ENCODE measurements around the gene PRR5.

PRR5 gene

DNA sequence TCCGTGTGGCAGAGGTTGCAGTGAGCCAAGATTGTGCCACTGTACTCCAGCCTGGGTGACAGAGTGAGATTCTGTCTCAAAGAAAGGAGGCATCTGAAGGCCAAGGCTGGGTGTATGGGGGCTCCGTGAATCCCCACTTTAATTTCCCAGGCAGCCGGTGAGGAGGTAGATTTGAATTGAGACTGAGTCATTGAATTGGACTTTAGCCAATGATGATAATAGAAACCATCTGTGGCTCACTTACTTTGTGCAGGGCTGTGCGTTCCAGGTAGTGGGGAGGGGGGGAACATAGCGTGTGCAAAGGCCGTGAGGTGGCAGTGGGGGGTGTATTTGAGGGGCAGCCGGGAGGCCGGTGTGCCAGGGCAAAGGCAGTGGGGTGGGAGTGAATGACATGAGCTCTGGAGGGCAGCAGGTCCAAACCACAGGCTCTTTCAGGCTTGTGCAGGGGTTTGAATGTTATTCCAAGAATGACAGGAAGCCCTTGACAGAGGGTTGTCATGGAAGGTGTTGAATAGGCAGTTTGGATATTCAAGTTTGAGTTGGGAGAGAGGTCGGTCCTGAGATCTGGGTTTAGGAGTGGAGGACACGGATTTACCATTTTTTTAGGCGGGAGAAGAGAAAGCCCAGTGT, 56.5 kb downstream of the PRR5 start:
- no peak for DNase-seq (ENCODE audit: low spot score)

DNA sequence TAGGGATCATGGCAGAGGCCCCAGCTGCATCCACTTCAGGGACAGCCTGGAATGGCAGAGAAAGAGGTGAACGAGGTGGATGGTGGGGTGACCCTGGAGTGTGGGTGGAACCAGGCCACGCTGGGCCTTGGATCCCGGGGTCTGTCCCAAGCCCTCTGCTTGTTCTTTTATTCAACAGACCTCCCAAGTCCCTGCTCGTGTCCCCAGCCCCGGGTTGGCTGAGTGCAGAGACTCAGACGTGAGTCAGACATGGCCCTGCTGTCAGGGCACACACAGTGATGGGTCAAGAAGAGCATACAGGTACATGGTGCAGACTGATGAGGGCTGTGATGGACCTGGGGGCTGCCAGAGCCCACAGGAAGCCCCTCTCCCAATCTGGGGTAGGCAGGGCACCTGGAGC, 57.0 kb downstream of the PRR5 start:
- DNase-seq (ENCODE audit: low spot score), result no peak

DNA sequence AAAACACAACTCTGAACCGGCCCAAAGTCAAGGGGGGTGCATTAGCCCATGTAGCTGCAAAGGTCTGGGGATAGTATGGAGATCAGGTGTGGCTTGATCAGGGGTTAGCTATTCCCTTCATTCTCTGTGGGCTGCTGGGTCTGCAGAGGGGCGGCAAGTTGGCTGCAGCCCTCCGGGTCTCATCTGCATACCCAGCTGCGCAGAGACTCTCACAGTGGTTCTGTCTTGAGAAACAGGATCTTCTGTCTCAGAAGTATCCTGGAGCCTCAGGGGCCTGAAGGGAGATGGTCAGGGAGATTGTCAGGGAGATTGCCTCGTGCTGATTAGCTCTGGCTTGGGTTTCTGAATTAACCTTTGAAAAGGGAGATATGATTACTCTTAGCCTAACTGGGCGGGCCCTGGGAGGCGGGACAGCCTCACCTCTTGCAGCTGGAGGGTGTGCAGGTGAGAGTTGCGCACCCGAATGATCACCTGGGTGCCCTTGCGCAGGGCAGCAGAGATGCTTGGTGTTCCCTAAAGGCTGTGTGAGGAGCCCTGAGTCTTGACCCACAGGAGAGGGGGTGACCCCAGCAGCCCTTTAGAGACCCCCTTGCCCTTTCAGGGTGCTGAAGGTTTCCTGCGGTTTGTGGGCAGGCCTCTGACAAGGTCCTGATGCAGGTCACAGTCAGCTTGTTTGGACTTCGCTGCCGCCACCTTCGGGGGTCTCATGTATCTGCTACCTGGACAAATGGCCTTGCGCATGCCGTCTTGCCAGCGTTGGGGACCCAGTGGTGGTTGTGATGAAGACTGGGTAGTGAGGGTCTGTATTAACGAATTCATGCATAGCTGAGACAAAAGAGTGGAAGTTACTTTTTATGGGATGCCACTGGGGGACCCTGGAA, 57.7 kb downstream of the PRR5 start:
- DNase-seq (ENCODE audit: low spot score), result no peak

DNA sequence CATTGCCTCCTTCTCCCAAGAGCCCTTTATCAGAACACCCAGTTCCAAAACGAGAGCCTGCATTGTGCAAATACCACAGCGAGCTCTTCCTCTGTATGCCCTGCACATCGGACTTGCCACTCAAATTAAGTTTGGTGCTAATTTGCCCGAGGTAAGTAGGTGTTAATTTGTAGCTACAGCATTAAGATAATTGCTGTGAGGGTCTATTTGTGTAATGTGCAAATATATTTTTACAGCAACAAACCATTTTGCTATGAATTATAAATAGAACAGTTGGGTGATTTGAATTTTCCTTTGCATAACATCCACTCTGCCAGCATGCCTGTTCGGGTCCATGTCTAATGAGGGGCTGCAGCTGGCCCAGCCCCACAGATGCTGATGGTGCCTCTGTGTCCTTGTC, 58.5 kb downstream of the PRR5 start:
- no peak for DNase-seq (ENCODE audit: low spot score)

DNA sequence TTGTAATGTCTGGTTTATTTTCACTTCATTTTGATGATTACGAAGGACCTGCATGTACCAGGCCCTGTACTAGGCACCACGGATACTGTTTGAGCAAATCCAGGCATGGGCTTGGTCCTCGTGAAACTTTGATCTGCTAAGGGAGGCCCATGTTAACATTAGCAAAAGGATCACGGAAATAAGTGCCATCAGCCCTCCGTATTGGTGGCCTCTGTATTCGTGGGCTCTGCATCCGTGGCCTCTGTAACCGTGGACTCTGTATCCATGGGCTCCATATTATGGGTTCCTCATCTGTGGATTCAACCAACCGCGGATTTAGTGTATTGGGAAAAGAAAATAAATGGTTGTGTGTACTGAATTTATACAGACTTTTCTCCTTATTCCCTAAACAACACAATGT, 59.0 kb downstream of the PRR5 start:
- no peak for DNase-seq (ENCODE audit: low spot score)

DNA sequence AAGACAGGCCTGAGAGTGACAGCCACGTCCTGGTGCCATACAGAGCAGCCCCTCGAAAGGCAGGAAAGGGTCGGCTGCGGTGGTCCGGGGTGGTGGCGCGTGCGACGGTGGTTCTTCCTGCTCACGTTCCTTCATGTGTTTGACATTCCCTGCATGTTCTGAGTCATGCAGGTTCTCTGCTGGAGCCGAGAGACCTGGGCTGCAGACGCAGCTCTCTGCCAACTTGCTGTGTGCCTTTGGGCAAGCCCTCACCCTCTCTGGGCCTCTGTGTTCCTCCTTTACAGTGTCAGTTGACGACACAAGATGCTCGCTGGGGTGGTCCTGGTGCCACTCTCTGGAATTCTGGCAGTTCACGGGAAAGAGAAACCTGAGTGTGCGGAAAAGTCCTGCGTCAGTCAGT, 62.4 kb downstream of the PRR5 start:
- no peak for DNase-seq (ENCODE audit: low spot score)

DNA sequence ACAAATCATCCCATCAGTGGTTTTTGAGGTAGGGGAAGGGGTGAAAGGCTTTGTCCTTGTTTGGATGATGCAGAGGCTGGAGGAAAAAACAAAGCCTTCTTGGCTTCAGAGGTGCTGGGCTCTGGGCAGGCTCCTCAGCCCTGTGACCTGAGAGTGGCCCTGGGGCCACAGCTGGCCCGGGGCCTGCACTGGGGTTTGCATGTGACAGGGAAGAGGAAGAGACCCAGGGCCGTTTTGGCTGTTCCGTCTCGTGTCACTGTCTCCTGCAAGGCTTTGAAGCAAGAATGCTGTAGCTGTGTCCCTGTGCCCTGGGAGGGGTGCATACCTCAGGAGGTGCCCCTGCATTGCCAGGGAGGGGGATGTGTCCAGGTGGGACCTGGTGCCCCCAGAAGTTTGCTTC, 63.0 kb downstream of the PRR5 start:
- no peak for DNase-seq (ENCODE audit: low spot score)

DNA sequence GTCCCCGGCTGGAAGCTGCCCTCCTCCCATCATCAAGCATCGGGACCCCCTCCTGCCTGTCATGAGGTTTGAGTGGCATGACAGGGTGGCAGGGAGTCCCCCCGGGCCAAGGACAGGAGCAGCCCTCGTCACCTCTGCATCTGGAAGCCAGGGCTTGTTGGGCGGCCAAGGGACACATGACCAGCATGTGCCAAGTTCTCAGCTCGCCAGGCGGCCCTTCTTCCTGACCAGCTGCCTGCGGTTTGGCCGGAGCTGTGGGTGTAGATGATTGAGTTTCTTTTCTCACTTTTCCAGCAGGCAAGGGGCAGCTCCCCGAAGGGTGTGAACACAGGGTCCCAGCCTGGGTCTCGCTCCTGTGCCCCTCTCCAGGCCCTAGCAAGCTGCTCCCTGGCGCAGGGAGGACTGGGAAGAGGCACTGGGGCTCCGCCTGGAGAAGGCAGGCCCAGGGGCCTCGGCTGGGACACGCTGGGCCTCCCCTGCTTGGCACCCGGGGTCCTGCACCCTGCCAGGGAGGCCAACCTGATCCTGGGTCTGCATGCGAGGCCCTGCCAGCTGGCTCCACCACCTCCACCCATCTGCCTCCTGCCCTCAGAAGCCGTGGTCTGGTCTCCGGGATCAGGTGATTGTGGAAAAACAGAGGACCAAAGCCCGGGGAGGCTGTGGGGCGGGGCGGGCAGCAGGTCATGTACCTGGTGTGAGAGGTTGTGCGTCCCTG, 63.7 kb downstream of the PRR5 start:
- no peak for DNase-seq (ENCODE audit: low spot score)

DNA sequence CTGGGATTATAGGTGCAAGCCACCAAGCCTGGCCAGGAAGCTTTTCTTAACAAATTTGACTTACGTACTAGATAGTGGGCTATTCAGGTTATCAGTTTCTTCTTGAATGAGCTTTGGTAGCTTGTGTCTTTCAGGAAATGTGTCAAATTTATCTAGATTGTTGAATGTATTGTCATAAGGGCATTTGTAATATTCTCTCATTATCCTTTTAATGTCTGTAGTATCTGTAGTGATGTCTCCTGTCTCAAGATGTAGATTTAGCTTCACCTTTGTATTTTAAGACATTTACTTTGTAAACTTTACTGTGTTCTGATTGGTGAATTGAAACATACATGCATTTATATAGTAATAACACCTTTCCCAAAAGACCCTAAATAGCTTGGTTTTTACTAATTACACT, 71.1 kb downstream of the PRR5 start:
- no peak for DNase-seq (ENCODE audit: low spot score)

DNA sequence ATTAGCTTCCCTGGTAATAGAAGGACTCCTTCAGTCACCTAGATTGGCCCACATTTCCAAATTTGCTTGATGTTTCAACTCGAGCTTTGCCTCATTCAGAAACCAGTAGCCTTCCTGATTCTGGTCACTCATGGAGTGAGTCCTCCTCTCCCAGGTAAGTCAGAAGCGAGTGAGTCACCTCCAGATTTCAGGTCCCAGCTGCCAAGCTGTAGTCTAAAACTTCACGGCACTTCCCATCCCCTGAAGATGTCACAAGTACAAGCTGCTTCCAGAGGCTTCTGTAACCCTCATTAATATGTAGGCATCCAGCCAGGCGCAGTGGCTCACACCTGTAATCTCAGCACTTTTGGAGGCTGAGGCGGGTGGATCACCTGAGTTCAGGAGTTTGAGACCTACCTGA, 73.9 kb downstream of the PRR5 start:
- no peak for DNase-seq (ENCODE audit: low spot score)

DNA sequence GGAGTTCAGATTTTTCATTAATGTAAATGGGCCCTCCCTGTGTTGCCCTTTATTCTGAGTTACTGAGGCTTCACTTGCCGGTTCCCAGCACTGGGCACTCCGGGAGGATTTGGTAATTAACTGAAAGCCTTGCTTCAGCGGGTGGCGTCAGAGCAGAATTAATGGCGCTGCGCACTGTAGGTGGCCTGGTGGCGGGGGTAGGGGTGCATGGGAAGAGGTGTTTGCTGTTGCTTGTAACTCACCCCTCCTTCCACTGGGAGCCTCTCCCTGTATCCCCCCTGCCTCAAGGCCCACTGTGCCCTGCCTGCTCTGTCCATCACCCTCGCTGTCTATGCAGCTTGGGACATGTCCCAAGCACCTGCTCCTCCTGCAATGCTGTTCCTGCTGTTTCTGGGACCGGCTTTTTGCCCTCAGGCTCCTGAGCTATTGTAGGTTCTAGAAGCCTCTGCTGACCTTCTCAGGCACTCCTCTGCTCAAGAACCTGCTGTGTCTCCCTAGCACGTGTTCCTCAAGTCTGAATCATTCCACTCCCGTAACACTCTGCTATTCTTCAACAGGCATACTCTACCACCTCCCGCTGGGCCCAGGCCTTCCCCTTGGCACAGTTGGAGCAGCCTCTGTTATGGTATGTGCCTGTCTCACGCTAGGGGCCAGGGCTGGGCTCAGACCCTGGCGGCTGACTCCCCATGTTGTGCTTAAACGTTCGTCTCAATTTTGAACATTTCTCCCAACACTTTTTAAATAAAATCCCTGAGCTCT, 74.8 kb downstream of the PRR5 start:
- no peak for DNase-seq (ENCODE audit: low spot score)

DNA sequence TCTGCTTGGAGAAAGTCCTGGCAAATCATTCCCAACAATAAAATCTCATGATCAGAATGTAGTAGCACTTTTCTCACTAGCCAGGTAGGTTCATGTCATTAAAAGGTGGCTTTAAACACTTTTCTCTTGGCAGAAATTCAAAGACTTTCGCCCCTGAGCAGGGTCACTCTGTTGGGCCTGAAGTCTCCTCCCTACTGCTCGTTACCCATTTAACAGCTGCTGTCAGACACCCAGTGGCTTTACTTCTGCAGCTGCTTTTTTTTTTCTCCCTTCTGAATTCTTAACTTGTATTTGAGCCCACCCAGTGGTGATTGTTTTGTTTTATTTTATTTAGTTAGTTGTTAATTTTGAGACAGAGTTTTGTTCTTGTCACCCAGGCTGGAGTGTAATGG, 75.4 kb downstream of the PRR5 start:
- no peak for DNase-seq (ENCODE audit: low spot score)

DNA sequence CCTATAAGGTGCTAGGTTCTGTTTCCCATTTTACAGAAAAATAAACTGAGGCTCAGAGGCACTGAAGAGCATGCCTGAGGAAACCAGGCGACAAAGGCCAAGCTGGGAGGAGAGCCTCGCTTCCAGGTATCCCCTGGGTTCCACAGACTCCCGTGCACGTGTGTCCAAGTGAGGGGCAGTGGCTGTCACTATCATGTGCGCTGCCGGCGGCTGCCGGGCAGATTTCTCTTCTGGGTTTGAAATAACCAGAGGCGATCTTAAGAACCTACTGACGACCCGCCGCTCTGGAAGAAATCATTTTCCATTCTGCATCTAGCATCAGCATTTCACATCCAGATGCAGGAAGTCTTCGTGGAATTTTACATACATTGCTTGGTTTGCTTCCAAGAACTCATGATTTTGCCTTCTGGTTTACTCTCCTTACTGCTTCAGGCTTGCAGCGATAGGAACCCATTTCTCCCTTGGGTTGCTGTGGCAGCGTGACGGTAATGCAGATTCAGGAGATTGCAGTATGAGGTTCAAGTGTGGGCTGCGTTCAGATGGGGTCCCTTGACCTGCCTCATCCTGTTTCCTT, 79.0 kb downstream of the PRR5 start:
- DNase-seq (ENCODE audit: low spot score), result no peak

DNA sequence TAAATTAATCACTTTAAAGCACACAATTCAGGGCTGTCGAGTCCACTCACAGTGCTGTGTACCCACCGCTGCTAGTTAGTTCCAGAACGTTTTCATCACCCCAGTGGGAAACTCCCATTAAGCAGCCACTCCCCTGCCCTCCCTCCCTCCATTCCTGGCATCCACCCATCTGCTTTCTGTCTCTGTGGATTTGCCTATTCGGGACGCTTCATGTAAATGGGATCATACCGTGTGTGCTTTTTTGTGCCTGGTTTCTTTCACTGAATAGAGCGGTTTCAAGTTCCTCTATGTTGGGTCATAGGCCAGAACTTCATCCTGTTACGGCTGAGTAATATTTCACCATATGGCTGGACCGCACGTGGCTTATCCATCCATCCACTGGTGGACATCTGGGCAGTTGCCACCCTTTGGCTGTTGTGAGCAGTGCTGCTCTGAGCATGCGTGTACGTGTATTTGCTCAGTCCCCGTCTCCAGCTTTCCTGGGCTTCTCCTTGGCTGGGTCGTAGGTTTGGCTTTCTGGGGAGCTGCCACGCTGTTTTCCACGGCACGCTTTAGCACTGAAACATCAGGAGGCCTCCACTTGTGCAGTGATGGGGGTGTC, 80.5 kb downstream of the PRR5 start:
- DNase-seq (ENCODE audit: low spot score), result no peak

DNA sequence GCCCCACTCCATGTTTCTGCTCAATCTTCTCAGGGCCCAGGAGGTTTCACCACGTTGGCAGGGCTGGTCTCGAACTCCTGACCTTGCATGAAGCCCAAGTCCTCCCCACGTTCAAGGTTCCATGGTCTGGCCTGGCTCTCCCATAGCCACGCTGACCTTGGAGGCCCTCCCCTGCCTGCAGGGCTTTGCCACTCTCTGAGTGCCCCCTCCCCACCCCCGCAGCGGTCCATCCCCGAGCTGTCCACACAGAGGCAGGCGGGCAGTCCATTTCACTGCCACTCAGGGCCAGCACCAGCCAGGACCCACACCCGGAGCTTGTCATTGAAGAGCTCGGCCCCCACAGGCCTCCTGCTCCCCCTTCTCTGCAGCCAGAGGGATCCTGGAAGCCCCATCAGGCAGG, 81.1 kb downstream of the PRR5 start:
- DNase-seq (ENCODE audit: low spot score), result no peak

DNA sequence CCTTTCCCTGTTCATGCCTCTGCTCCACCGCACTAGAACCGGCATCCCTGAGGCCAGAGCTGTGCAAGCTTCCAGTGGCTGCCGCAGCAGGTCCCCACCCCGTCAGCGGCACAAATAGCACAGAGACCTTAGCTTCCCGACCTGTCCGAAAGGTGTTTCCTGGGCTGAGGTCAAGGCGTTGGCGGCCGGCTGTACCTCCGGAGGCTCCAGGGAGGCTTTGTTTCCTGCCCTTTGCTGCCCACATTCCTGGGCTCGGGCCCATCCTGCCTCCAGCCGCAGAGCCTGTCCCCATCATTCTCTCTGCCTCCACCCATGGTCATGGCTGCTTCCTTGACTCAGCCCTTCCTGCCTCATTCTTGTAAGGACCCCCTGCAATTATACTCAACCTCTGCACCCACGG, 81.6 kb downstream of the PRR5 start:
- no peak for DNase-seq (ENCODE audit: low spot score)

DNA sequence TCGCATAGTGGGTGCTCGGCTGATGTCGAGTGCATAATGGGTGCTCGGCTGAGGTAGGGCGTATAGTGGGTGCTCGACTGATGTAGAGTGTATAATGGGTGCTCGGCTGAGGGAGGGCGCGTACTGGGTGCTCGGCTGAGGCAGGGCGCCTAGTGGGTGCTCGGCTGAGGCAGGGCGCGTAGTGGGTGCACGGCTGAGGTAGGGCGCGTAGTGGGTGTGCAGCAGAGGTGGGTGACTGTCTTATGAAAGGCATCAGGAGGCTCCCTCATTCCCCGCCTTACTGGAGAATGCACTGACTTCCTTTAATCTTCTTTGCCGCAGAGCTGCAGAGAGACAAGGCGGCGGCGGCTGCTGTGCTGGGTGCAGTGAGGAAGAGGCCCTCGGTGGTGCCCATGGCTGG, 84.1 kb downstream of the PRR5 start:
- DNase-seq (ENCODE audit: low spot score), result no peak

DNA sequence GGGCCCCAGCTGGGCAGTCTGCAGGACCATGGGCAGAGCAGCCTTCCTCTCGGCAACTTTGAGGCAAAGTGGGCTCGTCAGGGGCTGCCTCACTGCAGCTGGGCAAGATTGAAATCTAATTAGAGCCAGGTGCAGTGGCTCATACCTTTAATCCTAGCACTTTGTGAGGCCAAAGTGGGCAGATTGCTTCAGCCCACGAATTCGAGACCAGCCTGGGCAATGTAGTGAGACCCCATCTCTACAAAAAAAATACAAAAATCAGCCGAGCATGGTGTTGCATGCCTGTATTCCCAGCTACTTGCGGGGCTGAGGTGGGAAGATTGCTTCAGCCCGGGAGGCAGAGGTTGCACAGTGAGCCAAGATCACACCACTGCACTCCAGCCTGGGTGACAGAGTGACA, 84.6 kb downstream of the PRR5 start:
- DNase-seq (ENCODE audit: low spot score), result no peak
